Thoracic aorta (tissue), 2 donors: ENCODE measurements around the gene CD27. TPM values are rescaled to one million over a fixed set of nuclear protein-coding genes. Genes with fewer than 3 reads are reported as not detected.
A peak's percentile ranks its signal among the peaks of the same experiment; 100 is the strongest.
"Not testable (repeated sequence)": the region's sequence is repeated elsewhere in the genome, so short reads cannot be mapped to it uniquely, and the experiment has no call there.

Source experiments
- ATAC-seq: fragments of 150-250 bp; one replicate; pipeline ENCODE4 v1.8.0; 2017; ENCODE audit warnings: low read depth; ENCODE audit not compliant: insufficient number of reproducible peaks, low FRiP score
- DNase-seq: peaks from one replicate; pipeline ENCODE4 v3.0.0-alpha.2; 2020; ENCODE audit warnings: low spot score
- H3K27ac ChIP-seq, 2 donors: fragments of 200-600 bp; sonication (generic); 1 replicate in 1 of 2; 2 replicates in 1 of 2; pipeline ENCODE4 v1.5.1; 2016; ENCODE audit warnings: mild to moderate bottlenecking in 2 of 2, moderate library complexity in 2 of 2
- H3K27me3 ChIP-seq: fragments of 200-600 bp; sonication (generic); replicated peaks from 2 replicates; pipeline ENCODE4 v1.6.0; 2016; ENCODE audit warnings: mild to moderate bottlenecking; ENCODE audit not compliant: insufficient read depth
- H3K36me3 ChIP-seq: fragments of 200-600 bp; sonication (generic); one replicate; pipeline ENCODE4 v1.5.1; 2016
- H3K4me1 ChIP-seq, 2 donors: fragments of 200-600 bp; sonication (generic); 1 replicate in 1 of 2; 2 replicates in 1 of 2; pipeline versions ENCODE4 v1.5.1 to v1.6.0; 2016; ENCODE audit warnings: low read depth in 2 of 2, mild to moderate bottlenecking in 1 of 2; ENCODE audit not compliant: control insufficient read depth in 1 of 2
- H3K4me3 ChIP-seq: fragments of 200-600 bp; sonication (generic); 2 replicates; pipeline ENCODE4 v1.5.1; 2016; ENCODE audit warnings: mild to moderate bottlenecking
- H3K9me3 ChIP-seq: fragments of 200-600 bp; sonication (generic); 2 replicates; pipeline ENCODE4 v1.5.1; 2016
- total RNA-seq, 2 donors: library from RNA; depleted of rRNA; stranded (reverse); fragments of >200 nt; gene quantifications; one replicate each; pipeline versions ENCODE4 v1.1.0 to v1.2.3, GENCODE V29; 2016
- TF ChIP-seq, protein P1 (sequence below): fragments of 200-600 bp; sonication (generic); IDR thresholded peaks from one replicate; pipeline ENCODE4 v1.5.1; 2019; ENCODE audit warnings: antibody characterized with exemption

Gene CD27
- total RNA-seq, 2 donors from 2014 or later, result 1.6 to 4.7 TPM

DNA sequence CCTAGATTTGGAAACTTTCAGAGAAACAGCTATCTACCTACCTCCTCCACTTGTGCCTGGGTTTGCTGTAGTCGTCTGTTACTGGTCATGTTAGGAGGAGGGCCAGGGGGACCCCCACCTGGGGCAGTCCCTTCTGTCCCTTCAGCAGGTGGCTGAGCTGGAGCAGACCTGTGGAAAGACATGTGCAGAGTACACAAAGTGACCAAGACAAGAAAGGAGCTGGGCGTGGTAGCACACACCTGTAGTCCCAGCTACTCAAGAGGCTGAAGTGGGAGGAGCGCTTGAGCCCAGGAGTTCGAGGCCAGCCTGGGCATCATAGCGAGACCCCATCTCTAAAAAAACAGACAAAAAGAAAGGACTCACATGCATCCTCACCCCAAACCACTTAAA lies 21.4 kb downstream of the CD27 start:
- Histone ChIP-seq H3K4me3 (no peak overlapping the region), H3K27me3 (no peaks in the 10 kb centered on the region), H3K9me3 (no peaks in the 10 kb centered on the region), H3K4me1 (peaks cover 13 to 33% of the 10 kb centered on the region in 2 donors), H3K27ac (no peak overlapping the region), H3K36me3 (peaks cover 34% of the 10 kb centered on the region)
- TF ChIP-seq, protein P1, sequence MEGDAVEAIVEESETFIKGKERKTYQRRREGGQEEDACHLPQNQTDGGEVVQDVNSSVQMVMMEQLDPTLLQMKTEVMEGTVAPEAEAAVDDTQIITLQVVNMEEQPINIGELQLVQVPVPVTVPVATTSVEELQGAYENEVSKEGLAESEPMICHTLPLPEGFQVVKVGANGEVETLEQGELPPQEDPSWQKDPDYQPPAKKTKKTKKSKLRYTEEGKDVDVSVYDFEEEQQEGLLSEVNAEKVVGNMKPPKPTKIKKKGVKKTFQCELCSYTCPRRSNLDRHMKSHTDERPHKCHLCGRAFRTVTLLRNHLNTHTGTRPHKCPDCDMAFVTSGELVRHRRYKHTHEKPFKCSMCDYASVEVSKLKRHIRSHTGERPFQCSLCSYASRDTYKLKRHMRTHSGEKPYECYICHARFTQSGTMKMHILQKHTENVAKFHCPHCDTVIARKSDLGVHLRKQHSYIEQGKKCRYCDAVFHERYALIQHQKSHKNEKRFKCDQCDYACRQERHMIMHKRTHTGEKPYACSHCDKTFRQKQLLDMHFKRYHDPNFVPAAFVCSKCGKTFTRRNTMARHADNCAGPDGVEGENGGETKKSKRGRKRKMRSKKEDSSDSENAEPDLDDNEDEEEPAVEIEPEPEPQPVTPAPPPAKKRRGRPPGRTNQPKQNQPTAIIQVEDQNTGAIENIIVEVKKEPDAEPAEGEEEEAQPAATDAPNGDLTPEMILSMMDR, result no peak
- ATAC-seq (no peak), DNase-seq (no peak)

DNA sequence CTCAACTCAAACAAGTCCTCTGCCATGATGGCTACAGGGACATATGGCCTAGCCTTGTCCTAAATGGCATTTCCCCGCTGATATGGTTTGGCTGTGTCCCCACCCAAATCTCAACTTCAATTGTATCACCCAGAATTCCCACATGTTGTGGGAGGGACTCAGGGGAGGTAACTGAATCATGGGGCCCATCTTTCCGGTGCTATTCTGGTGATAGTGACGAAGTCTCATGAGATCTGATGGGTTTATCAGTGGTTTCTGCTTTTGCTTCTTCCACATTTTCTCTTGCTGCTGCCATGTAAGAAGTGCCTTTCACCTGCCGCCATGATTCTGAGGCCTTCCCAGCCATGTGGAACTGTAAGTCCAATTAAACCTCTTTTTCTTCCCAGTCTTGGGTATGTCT lies 22.0 kb downstream of the CD27 start:
- peaks cover 15 to 32% of the 10 kb centered on the region in 2 donors for H3K4me1 ChIP-seq
- H3K27me3 ChIP-seq, ATAC-seq, H3K27ac ChIP-seq, H3K4me3 ChIP-seq, DNase-seq, H3K9me3 ChIP-seq: not testable (repeated sequence)
- H3K36me3 ChIP-seq, result peaks cover 28% of the 10 kb centered on the region

DNA sequence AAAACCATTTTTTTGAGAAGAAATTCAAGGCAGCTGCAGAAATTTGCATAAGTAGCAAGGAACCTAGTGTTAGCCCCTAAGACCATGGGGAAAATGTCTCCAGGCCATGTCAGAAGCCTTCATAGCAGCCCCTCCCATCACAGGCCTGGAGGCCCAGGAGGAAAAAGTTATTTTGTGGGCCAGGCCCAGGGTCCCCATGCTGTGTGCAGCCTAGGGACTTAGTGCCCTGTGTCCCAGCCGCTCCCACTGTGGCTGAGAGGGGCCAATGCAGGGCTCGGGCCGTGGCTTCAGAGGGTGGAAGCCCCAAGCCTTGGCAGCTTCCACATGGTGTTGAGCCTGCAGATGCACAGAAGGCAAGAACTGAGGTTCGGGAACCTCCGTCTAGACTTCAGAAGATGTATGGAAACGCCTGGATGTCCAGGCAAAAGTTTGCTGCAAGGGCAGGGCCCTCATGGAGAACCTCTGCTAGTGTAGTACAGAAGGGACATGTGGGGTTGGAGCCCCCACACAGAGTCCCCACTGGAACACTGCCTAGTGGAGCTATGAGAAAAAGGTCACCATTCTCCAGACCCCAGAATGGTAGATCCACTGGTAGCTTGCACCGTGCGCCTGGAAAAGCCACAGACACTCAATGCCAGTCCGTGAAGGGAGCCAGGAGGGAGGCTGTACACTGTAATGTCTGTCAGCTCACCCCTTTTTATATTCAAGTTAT lies 23.0 kb downstream of the CD27 start:
- H3K9me3 ChIP-seq, H3K27ac ChIP-seq, H3K27me3 ChIP-seq, H3K4me3 ChIP-seq, DNase-seq, ATAC-seq: not testable (repeated sequence)
- Histone ChIP-seq H3K4me1 (peaks cover 15 to 27% of the 10 kb centered on the region in 2 donors), H3K36me3 (peaks cover 19% of the 10 kb centered on the region)

DNA sequence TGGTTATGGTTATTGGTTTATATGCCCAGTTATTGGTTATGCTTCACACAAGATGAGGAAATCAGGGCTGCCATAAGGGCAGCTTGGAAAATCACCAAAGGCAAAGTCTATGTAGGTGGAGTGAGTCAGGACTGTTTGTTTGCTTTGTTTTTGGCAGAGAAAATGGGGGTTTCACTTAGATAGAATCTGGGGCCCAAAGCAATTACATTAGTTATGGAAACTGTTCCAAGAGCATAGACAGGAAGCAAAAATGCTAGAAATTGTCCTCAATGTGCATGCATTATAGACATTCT lies 23.5 kb downstream of the CD27 start:
- peaks cover 17% of the 10 kb centered on the region for H3K36me3 ChIP-seq
- no peaks in the 10 kb centered on the region for H3K9me3 ChIP-seq
- no peak overlapping the region for H3K4me3 ChIP-seq
- ATAC-seq, result no peak
- no peaks in the 10 kb centered on the region for H3K27me3 ChIP-seq
- TF ChIP-seq, protein P1, result no peak
- no peak overlapping the region for H3K27ac ChIP-seq
- DNase-seq, result no peak
- peaks cover 15 to 23% of the 10 kb centered on the region in 2 donors for H3K4me1 ChIP-seq

DNA sequence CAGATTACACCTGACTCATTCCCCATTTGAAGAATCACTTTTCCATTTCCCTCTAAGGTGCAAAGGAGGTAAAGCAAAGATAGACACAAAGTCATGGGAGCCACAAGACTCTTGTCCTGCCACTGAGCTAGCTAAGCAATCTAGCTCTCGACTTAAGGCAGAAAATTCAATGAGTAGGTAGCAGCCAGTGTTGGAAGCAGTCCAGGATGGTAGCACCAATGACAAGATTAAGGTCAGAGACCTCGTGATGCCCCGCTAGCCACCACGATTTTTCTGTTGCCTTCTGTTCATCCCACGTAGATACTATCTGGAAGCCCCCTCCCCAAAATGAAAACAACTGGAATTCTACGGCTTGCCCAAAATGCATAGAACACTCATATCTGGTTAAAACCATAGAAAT lies 24.3 kb downstream of the CD27 start:
- Histone ChIP-seq H3K27me3 (no peaks in the 10 kb centered on the region), H3K9me3 (no peaks in the 10 kb centered on the region), H3K27ac (no peak overlapping the region), H3K4me1 (peaks cover 15 to 23% of the 10 kb centered on the region in 2 donors), H3K36me3 (peaks cover 9% of the 10 kb centered on the region), H3K4me3 (peak overlapping the region; percentile 84)
- TF ChIP-seq, protein P1, result no peak
- DNase-seq, result no peak
- no peak for ATAC-seq

DNA sequence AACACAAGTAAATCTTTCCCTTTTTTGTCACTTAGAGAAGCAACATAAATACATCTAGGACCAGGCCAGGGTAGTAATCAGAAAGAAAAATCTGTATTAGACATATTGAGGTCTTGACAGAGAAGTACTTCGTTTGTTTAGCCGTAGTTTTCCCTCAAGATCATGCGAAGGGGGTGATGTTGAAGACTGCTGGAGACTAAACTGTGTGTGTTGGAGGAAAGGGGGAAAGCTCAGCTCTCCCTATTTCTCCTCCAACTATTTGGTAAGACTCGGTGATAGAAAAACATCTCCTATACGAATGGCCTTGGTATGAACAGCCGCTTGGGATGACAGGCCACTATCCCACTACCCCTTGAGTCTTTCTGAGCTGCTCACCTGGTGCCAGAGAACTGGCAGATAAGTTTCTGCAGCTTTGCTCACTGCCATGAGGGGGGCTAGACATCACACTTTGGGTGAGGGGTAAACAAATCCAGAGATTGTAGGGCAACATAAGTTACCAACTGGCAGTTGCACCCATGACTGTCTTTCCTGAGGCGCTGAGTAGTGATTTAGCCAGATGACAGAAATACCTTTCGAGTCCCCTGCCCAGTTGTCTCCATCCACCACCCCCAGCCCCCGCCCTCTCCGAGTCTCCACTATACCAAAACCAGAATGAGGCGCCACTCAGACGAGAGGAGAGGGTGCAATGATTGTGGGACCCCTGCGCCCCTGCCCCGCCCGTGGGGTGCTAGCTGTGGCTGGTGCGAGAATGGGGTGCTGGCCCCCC lies 25.0 kb downstream of the CD27 start:
- Histone ChIP-seq H3K36me3 (peaks cover 3% of the 10 kb centered on the region), H3K9me3 (no peaks in the 10 kb centered on the region), H3K27me3 (no peaks in the 10 kb centered on the region), H3K27ac (peak overlapping the region; percentile 86 to 90), H3K4me1 (peaks cover 15 to 23% of the 10 kb centered on the region in 2 donors), H3K4me3 (peak overlapping the region; percentile 84)
- ATAC-seq (no peak), DNase-seq (no peak)
- TF ChIP-seq, protein P1, result no peak
